H1 (cell line): ENCODE data around the gene MADD.

Experiments
- BACH1 ChIP-seq: IDR thresholded peaks from 2 replicates; pipeline ENCODE4 v1.6.1; 2012; ENCODE audit warnings: low read length, improper control_type of control experiment
- BCL11A ChIP-seq, 2 experiments: IDR thresholded peaks; one replicate each; pipeline ENCODE4 v1.6.1; 2011; ENCODE audit warnings: low read depth in 2 of 2, low read length in 2 of 2, mild to moderate bottlenecking in 2 of 2
- CEBPB ChIP-seq: IDR thresholded peaks from 2 replicates; pipeline ENCODE4 v1.6.1; 2012; ENCODE audit warnings: low read depth, low read length
- EZH2 ChIP-seq: fragments of 200-600 bp; sonication (generic); IDR thresholded peaks from 2 replicates; pipeline ENCODE4 v1.7.1; 2012; ENCODE audit warnings: low read depth, mild to moderate bottlenecking, moderate library complexity, low read length, inconsistent platforms; ENCODE audit not compliant: severe bottlenecking
- GABPA ChIP-seq: IDR thresholded peaks from 2 replicates; pipeline ENCODE4 v1.6.1; 2011; ENCODE audit warnings: mild to moderate bottlenecking, low read length, moderate library complexity, borderline replicate concordance; ENCODE audit not compliant: insufficient read depth
- JUND ChIP-seq: IDR thresholded peaks from 2 replicates; pipeline ENCODE4 v1.6.1; 2011; ENCODE audit warnings: mild to moderate bottlenecking, improper control_type of control experiment, low read length
- KDM5A ChIP-seq: fragments of 200-600 bp; IDR thresholded peaks from 2 replicates; pipeline ENCODE4 v1.7.1; 2012; ENCODE audit warnings: mild to moderate bottlenecking, low read length, inconsistent platforms, mixed read lengths
- POLR2A ChIP-seq, 2 experiments: IDR thresholded peaks; 1 replicate in 1 of 2; 2 replicates in 1 of 2; pipeline ENCODE4 v1.6.1; 2011; ENCODE audit warnings: low read depth in 2 of 2, low read length in 2 of 2, mild to moderate bottlenecking in 2 of 2; ENCODE audit errors: control extremely low read depth in 1 of 2
- POU5F1 ChIP-seq: IDR thresholded peaks from 2 replicates; pipeline ENCODE4 v1.6.1; 2011; ENCODE audit warnings: low read depth, mild to moderate bottlenecking, low read length, moderate library complexity
- SP1 ChIP-seq: IDR thresholded peaks from 2 replicates; pipeline ENCODE4 v1.6.1; 2011; ENCODE audit warnings: low read depth, low read length
- TCF12 ChIP-seq: IDR thresholded peaks from 2 replicates; pipeline ENCODE4 v1.6.1; 2011; ENCODE audit warnings: low read depth, mild to moderate bottlenecking, low read length
- TF ChIP-seq, protein P1 (sequence below), 3 experiments: IDR thresholded peaks; 1 replicate in 2 of 3; 2 replicates in 1 of 3; pipeline versions ENCODE4 v1.5.1 to v1.6.1; 2011; ENCODE audit warnings: low read length in 3 of 3, mild to moderate bottlenecking in 3 of 3, inconsistent platforms in 2 of 3, low read depth in 1 of 3, moderate library complexity in 1 of 3; ENCODE audit not compliant: insufficient read depth in 1 of 3; ENCODE audit errors: control extremely low read depth in 1 of 3
- TF ChIP-seq, protein P2 (sequence below): IDR thresholded peaks from 2 replicates; pipeline ENCODE4 v1.6.1; 2012; ENCODE audit warnings: inconsistent platforms

DNA sequence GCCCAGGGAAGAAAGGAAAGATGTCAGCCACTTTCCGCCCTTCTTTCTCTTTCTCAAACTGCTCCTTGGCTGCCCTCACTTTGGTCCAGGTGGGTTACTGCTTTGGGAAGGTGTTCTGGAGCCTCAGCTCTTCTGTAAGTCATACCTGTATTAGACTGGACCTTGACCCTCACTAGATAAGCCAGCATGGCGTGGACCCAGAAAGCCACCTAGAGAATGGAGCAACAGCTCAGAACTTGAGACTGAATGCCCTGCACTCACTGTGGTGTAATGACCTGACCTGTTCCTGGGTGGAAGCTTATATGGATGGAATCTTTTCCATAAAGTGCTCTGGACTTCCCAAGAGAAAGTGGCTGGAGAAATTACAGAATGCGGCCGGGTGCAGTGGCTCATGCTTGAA, 36.9 kb upstream of the MADD start:
- TF ChIP-seq, protein P1, sequence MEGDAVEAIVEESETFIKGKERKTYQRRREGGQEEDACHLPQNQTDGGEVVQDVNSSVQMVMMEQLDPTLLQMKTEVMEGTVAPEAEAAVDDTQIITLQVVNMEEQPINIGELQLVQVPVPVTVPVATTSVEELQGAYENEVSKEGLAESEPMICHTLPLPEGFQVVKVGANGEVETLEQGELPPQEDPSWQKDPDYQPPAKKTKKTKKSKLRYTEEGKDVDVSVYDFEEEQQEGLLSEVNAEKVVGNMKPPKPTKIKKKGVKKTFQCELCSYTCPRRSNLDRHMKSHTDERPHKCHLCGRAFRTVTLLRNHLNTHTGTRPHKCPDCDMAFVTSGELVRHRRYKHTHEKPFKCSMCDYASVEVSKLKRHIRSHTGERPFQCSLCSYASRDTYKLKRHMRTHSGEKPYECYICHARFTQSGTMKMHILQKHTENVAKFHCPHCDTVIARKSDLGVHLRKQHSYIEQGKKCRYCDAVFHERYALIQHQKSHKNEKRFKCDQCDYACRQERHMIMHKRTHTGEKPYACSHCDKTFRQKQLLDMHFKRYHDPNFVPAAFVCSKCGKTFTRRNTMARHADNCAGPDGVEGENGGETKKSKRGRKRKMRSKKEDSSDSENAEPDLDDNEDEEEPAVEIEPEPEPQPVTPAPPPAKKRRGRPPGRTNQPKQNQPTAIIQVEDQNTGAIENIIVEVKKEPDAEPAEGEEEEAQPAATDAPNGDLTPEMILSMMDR (IDR thresholded peaks at IDR 0.05; ENCODE audit: control extremely low read depth in 1 of 3, insufficient read depth in 1 of 3, low read depth in 1 of 3, low read length in 3 of 3): no peak
- TF ChIP-seq SP1 (no peak), POLR2A (IDR thresholded peaks at IDR 0.05; ENCODE audit: control extremely low read depth in 1 of 2, low read depth in 2 of 2, low read length in 2 of 2) (no peak), TCF12 (no peak), GABPA (no peak), CEBPB (no peak), BCL11A (IDR thresholded peaks at IDR 0.05; ENCODE audit: low read depth in 2 of 2, low read length in 2 of 2) (no peak), BACH1 (no peak), KDM5A (no peak), EZH2 (no peak), JUND (no peak), POU5F1 (no peak)
- TF ChIP-seq, protein P2, sequence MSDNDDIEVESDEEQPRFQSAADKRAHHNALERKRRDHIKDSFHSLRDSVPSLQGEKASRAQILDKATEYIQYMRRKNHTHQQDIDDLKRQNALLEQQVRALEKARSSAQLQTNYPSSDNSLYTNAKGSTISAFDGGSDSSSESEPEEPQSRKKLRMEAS: no peak
